Endothelial cell (in vitro differentiated cells): Measurements from ENCODE around the gene WDFY2. TPM values are rescaled to one million over a fixed set of nuclear protein-coding genes. Genes with fewer than 3 reads are reported as not detected.

Experiments used
- DNase-seq: peaks from one replicate; pipeline ENCODE4 v3.0.0; 2021; ENCODE audit warnings: low spot score
- H3K27ac Mint-ChIP-seq: one replicate; pipeline ENCODE4 v1.8.0; 2021; ENCODE audit warnings: mixed read lengths, inconsistent platforms; ENCODE audit not compliant: unreplicated experiment
- H3K27me3 Mint-ChIP-seq: one replicate; pipeline ENCODE4 v1.8.0; 2021; ENCODE audit warnings: mild to moderate bottlenecking, moderate library complexity, mixed read lengths, inconsistent platforms; ENCODE audit not compliant: unreplicated experiment
- H3K36me3 Mint-ChIP-seq: one replicate; pipeline ENCODE4 v1.8.0; 2021; ENCODE audit warnings: mild to moderate bottlenecking, low read depth, mixed read lengths, inconsistent platforms; ENCODE audit not compliant: unreplicated experiment
- H3K4me1 Mint-ChIP-seq: one replicate; pipeline ENCODE4 v1.8.0; 2021; ENCODE audit warnings: mild to moderate bottlenecking, mixed read lengths, inconsistent platforms; ENCODE audit not compliant: unreplicated experiment
- H3K4me3 Mint-ChIP-seq: one replicate; pipeline ENCODE4 v1.8.0; 2021; ENCODE audit warnings: mild to moderate bottlenecking, mixed read lengths, inconsistent platforms; ENCODE audit not compliant: unreplicated experiment
- H3K9me3 Mint-ChIP-seq: one replicate; pipeline ENCODE4 v1.8.0; 2021; ENCODE audit warnings: mixed read lengths, inconsistent platforms; ENCODE audit not compliant: unreplicated experiment
- CTCF ChIP-seq: fragments of 200-600 bp; sonication (generic); IDR thresholded peaks from one replicate; pipeline ENCODE4 v1.5.0; 2021; ENCODE audit warnings: antibody characterized with exemption; ENCODE audit not compliant: unreplicated experiment
- total RNA-seq: library from RNA; stranded (reverse); fragmentation: NEBNext Ultra II Directional; extraction: Animal tissue kit (Norgen Biotek cat#: 25700); gene quantifications from one replicate; pipeline ENCODE4 v1.2.1, GENCODE V29; 2021; ENCODE audit not compliant: unreplicated experiment

Gene WDFY2
- total RNA-seq, 1 donor from 2014 or later, result 22.7 TPM

GRCh38 chr13:51746802-51747201, 162.5 kb downstream of the WDFY2 start:
- TF ChIP-seq CTCF, result no peak

GRCh38 chr13:51747438-51748434, 163.5 kb downstream of the WDFY2 start:
- H3K4me1 Mint-ChIP-seq, result no peaks in the 10 kb centered on the region
- TF ChIP-seq CTCF, result no peak
- peaks cover 35% of the 10 kb centered on the region for H3K36me3 Mint-ChIP-seq
- peaks cover 4% of the 10 kb centered on the region for H3K9me3 Mint-ChIP-seq
- peaks cover 2% of the 10 kb centered on the region for H3K27me3 Mint-ChIP-seq
- DNase-seq, result no peak
- peak overlapping the region; percentile 72 for H3K4me3 Mint-ChIP-seq
- H3K27ac Mint-ChIP-seq, result no peak overlapping the region

More at GRCh38 chr13:51746802-51747201, 162.5 kb downstream of the WDFY2 start:
- no peak overlapping the region for H3K27ac Mint-ChIP-seq
- H3K36me3 Mint-ChIP-seq, result peaks cover 38% of the 10 kb centered on the region
- no peak overlapping the region for H3K4me3 Mint-ChIP-seq
- DNase-seq, result no peak
- H3K9me3 Mint-ChIP-seq, result peaks cover 4% of the 10 kb centered on the region
- H3K4me1 Mint-ChIP-seq, result no peaks in the 10 kb centered on the region
- H3K27me3 Mint-ChIP-seq, result peaks cover 2% of the 10 kb centered on the region

- TF ChIP-seq CTCF, result no peak
- Mint-ChIP-seq H3K27me3 (no peaks in the 10 kb centered on the region), H3K36me3 (peaks cover 39% of the 10 kb centered on the region), H3K27ac (no peak overlapping the region), H3K9me3 (no peaks in the 10 kb centered on the region), H3K4me1 (no peaks in the 10 kb centered on the region), H3K4me3 (no peak overlapping the region)
- DNase-seq, result no peak
These were observed 172.4 kb downstream of the WDFY2 start for GRCh38 chr13:51756651-51757050.

- Mint-ChIP-seq H3K36me3 (peaks cover 46% of the 10 kb centered on the region), H3K4me1 (no peaks in the 10 kb centered on the region), H3K4me3 (no peak overlapping the region), H3K9me3 (no peaks in the 10 kb centered on the region), H3K27ac (no peak overlapping the region), H3K27me3 (no peaks in the 10 kb centered on the region)
- TF ChIP-seq CTCF, result no peak
- no peak for DNase-seq
These were observed 174.4 kb downstream of the WDFY2 start for GRCh38 chr13:51758691-51759090.

- Mint-ChIP-seq H3K4me1 (peaks cover 3% of the 10 kb centered on the region), H3K4me3 (no peak overlapping the region), H3K27ac (no peak overlapping the region), H3K27me3 (no peaks in the 10 kb centered on the region), H3K9me3 (no peaks in the 10 kb centered on the region), H3K36me3 (peaks cover 46% of the 10 kb centered on the region)
- DNase-seq, result no peak
- TF ChIP-seq CTCF, result no peak
These were observed 175.0 kb downstream of the WDFY2 start for GRCh38 chr13:51759240-51759639.
